Gastroesophageal sphincter (tissue), 3 donors: ENCODE data around the gene CDHR5.

ENCODE experiments used
- CTCF ChIP-seq, 4 experiments: fragments of 200-600 bp in 2 of 4; fragments of 450-650 bp in 2 of 4; sonication (generic) in 1 of 4; IDR thresholded peaks; one replicate each; pipeline ENCODE4 v1.5.1; 2017 to 2019; ENCODE audit warnings: antibody characterized with exemption in 4 of 4, mild to moderate bottlenecking in 2 of 4, moderate library complexity in 2 of 4
- POLR2AphosphoS5 ChIP-seq: sonication (generic); formaldehyde crosslinking; IDR thresholded peaks from one replicate; pipeline ENCODE4 v1.6.1; 2017; ENCODE audit warnings: antibody characterized with exemption

DNA sequence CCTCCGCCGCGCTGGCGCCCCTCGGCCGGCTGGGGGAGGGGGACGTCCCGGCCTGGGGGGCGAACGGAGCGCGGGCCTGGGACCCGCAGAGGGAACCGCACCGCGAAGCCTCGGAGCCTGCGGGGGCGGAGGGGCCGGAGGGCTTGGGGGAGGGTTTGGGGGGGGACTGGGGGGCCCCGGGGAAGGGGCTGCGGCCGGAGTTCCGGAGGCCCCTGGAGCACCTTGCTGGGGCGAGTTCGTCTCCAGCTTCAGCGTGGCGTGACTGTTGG, 2.5 kb upstream of the CDHR5 start:
- TF ChIP-seq POLR2AphosphoS5 = no peak
- TF ChIP-seq CTCF (IDR thresholded peaks at IDR 0.05) = no peak
